Measurements from ENCODE around the gene S100A6.

The S100A6 gene

GRCh38 chr1:153570874-153571273 is 35.1 kb upstream of the S100A6 start:
- TF ChIP-seq CTCF (IDR thresholded peaks at IDR 0.05; ENCODE audit: low read depth, low read length), result no peak
- Histone ChIP-seq H3K4me3 (ENCODE audit: low read depth, low read length) (no peak overlapping the region), H3K36me3 (no peaks in the 10 kb centered on the region), H3K9me3 (no peaks in the 10 kb centered on the region), H3K27me3 (no peaks in the 10 kb centered on the region), H3K4me1 (peaks cover 31% of the 10 kb centered on the region)
- DNase-seq, result no peak

DNA sequence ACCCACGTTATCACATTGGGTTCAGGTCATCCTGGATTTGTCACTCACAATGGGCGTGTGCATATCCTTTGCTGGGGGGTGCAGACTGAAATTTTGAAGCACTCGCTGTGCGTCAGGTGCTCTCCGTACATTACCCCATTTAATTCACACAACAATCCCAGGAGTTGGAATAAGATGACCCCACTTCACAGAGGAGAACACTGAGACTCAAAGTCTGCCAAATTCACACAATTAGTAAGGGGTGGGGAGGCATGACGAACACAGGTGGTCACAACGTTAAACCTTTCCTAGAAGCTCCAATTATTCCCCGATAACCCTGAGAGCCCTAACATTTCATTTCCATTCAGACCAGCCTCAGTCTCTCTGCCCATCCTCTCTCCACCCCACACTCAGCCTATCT is 33.7 kb upstream of the S100A6 start:
- Histone ChIP-seq H3K4me1 (peaks cover 38% of the 10 kb centered on the region), H3K4me3 (ENCODE audit: low read depth, low read length) (no peak overlapping the region), H3K9me3 (no peaks in the 10 kb centered on the region), H3K36me3 (no peaks in the 10 kb centered on the region), H3K27me3 (no peaks in the 10 kb centered on the region)
- TF ChIP-seq CTCF (IDR thresholded peaks at IDR 0.05; ENCODE audit: low read depth, low read length), result no peak
- DNase-seq, result no peak

DNA sequence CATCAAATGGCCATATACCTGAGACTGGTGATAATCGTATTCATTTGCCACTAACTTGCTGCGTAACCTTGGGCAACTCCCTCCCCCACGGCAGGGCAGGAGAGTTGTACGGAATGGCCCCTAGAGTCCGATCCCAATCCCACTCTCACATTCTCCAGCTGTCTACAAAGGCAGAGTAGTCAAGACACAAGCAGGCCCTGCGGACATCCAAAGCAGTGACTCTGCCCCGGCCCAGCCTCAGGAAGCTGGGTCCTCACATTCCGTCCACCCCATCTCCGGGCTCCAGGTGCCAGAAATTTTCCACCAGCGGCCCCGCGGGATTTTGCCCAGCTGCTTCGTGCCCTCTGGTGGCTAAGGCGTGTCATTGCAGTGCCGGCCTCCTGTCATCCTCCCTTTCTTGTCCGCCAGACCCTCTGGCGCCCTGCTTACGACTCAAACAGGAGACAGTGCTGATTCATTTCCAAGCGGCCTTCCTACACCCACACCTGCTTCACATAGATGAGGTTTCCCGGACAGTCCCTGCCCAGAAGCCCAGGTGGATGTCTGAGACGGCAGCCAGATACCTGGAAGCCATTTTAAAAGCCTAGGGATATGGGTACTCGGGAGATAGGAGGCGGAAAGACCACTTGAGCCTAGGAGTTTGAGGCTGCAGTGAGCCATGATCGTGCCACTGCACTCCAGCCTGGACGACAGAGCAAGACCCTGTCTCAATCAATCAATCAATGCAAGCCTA is 32.7 kb upstream of the S100A6 start:
- TF ChIP-seq CTCF (IDR thresholded peaks at IDR 0.05; ENCODE audit: low read depth, low read length), result peak; percentile 99
- Histone ChIP-seq H3K4me1 (peaks cover 38% of the 10 kb centered on the region), H3K9me3 (no peaks in the 10 kb centered on the region), H3K4me3 (ENCODE audit: low read depth, low read length) (peak overlapping the region; percentile 51), H3K36me3 (no peaks in the 10 kb centered on the region), H3K27me3 (no peaks in the 10 kb centered on the region)
- peak; percentile 94 for DNase-seq

- H3K27me3 ChIP-seq, result no peaks in the 10 kb centered on the region
- peaks cover 34% of the 10 kb centered on the region for H3K4me1 ChIP-seq
- peak overlapping the region; percentile 51 for H3K4me3 ChIP-seq (ENCODE audit: low read depth, low read length)
- H3K9me3 ChIP-seq, result no peaks in the 10 kb centered on the region
- H3K36me3 ChIP-seq, result no peaks in the 10 kb centered on the region
- no peak for TF ChIP-seq CTCF (IDR thresholded peaks at IDR 0.05; ENCODE audit: low read depth, low read length)
- peak; percentile 62 for DNase-seq
These were observed 32.0 kb upstream of the S100A6 start for GRCh38 chr1:153567621-153568366.

- H3K4me3 ChIP-seq (ENCODE audit: low read depth, low read length), result no peak overlapping the region
- peak; percentile 98 for DNase-seq
- peaks cover 34% of the 10 kb centered on the region for H3K4me1 ChIP-seq
- TF ChIP-seq CTCF (IDR thresholded peaks at IDR 0.05; ENCODE audit: low read depth, low read length), result no peak
- no peaks in the 10 kb centered on the region for H3K36me3 ChIP-seq
- no peaks in the 10 kb centered on the region for H3K9me3 ChIP-seq
- no peaks in the 10 kb centered on the region for H3K27me3 ChIP-seq
These were observed 30.9 kb upstream of the S100A6 start for GRCh38 chr1:153566414-153567371.
